Adrenal gland (tissue), 19 donors: ENCODE results near the gene MGME1. TPM values are rescaled to one million over a fixed set of nuclear protein-coding genes. Genes with fewer than 3 reads are reported as not detected.

Experiments
- DNase-seq, 7 donors: peaks; one replicate each; pipeline ENCODE4 v3.0.0-alpha.2; 2019 to 2020
- H3K27ac ChIP-seq, 5 donors: fragments of 200-600 bp; sonication (generic) in 4 of 5; 1 replicate in 3 of 5; 2 replicates in 2 of 5; pipeline versions ENCODE4 v1.5.1 to v1.8.0; 2016 to 2020; ENCODE audit warnings: mild to moderate bottlenecking in 1 of 5
- H3K27me3 ChIP-seq: fragments of 200-600 bp; 2 replicates; pipeline ENCODE4 v1.8.0; 2021
- H3K36me3 ChIP-seq, 2 donors: fragments of 200-600 bp; replicated peaks in 1 of 2; 1 replicate in 1 of 2; 2 replicates in 1 of 2; pipeline versions ENCODE4 v1.5.1 to v1.8.0; 2018 to 2022
- H3K4me1 ChIP-seq, 2 donors: fragments of 200-600 bp; replicated peaks in 1 of 2; 1 replicate in 1 of 2; 2 replicates in 1 of 2; pipeline versions ENCODE4 v1.5.1 to v1.8.0; 2018 to 2021
- H3K4me3 ChIP-seq, 4 donors: fragments of 200-600 bp; sonication (generic) in 3 of 4; one replicate each; pipeline ENCODE4 v1.5.1; 2016 to 2018
- H3K9me3 ChIP-seq, 3 donors: fragments of 200-600 bp; sonication (generic) in 1 of 3; replicated peaks in 1 of 3; 1 replicate in 2 of 3; 2 replicates in 1 of 3; pipeline versions ENCODE4 v1.5.1 to v1.8.0; 2016 to 2021
- CTCF ChIP-seq, 6 experiments: fragments of 450-650 bp in 4 of 6; fragments of 200-600 bp in 2 of 6; sonication (generic) in 1 of 6; IDR thresholded peaks; 1 replicate in 5 of 6; 2 replicates in 1 of 6; pipeline versions ENCODE4 v1.5.1 to v1.8.0; 2016 to 2021; ENCODE audit warnings: antibody characterized with exemption in 6 of 6, mild to moderate bottlenecking in 2 of 6, moderate library complexity in 1 of 6
- POLR2A ChIP-seq, 2 donors: fragments of 450-650 bp; IDR thresholded peaks; one replicate each; pipeline ENCODE4 v1.6.1; 2017; ENCODE audit warnings: antibody characterized with exemption in 2 of 2, mild to moderate bottlenecking in 2 of 2, moderate library complexity in 1 of 2
- whole genome bisulfite sequencing, 4 donors: extraction: QIAGEN DNeasy Blood & Tissue Kit in 2 of 4; methylation state at CpG; one replicate each; pipeline versions ENCODE4 v1.1.5 to v1.1.7; 2013 to 2017; 5-methylcytosine and 5-hydroxymethylcytosine counted together
- intact Hi-C, 2 donors: fragments of 100-400 bp; cut with DNase I; formaldehyde crosslinking; loops; one replicate each; pipeline versions ENCODE4 v1.14.1 to v1.15.0; 2022 to 2023
- long read RNA-seq, 10 donors: library from polyadenylated mRNA in 3 of 10; unstranded in 2 of 10; stranded (forward) in 1 of 10; transcript quantifications; one replicate each; pipeline ENCODE4 v2.0.0 and lab custom pipeline, GENCODE V29; 2021 to 2026
- polyA plus RNA-seq, 3 donors: library from polyadenylated mRNA; stranded (reverse); fragments of 200-250 nt in 2 of 3; fragments of 350-450 nt in 1 of 3; fragmentation: Illumina TruSeq in 1 of 3; extraction: RNeasy Lipid Tissue Mini Kit (QIAGEN cat#74804) in 1 of 3; gene quantifications; one replicate each; pipeline ENCODE4 v1.2.3, GENCODE V29; 2013 to 2014
- total RNA-seq, 9 donors: library from RNA; depleted of rRNA in 4 of 9; stranded (reverse); fragments of >200 nt in 4 of 9; fragments of 120-200 nt in 1 of 9; fragmentation: NEBNext Ultra II Directional in 1 of 9; extraction: Animal tissue kit (Norgen Biotek cat#: 25700) in 1 of 9; gene quantifications; one replicate each; pipeline versions ENCODE4 v1.1.0 to v1.2.4, GENCODE V29; 2013 to 2023
- donor health status: healthy with polysubstance abuse.
- donor health status: Bipolar disorder and iron deficiency.
- donor health status: DM: yes; HTN: yes; CAD: no.
- donor health status: DM: no; HTN: no; CAD: no.
- donor health status: DM: no; HTN: no; CAD: no.
- donor health status: DM: yes; HTN: yes; CAD: no.

Gene MGME1
- 10 to 100 TPM; 11.0 to 30.0 (median 21.1) TPM for total RNA-seq
- 10 to 100 TPM; 19.1 to 25.9 (median 19.8) TPM for polyA plus RNA-seq
- long read RNA-seq, donor 1, transcript MGME1-203 (5 exons, 2,336 nt), result major isoform, 14 of 14 reads
- long read RNA-seq, donor 1, partial matches to known transcripts, result 0 of 14 reads
- long read RNA-seq, donor 1, other reads (novel, unspliced or antisense), result 0 of 14 reads
- long read RNA-seq, donor 2, transcript MGME1-203 (5 exons, 2,336 nt), result major isoform, 9 of 10 reads
- long read RNA-seq, donor 2, partial matches to known transcripts, result 0 of 10 reads
- long read RNA-seq, donor 2, other reads (novel, unspliced or antisense), result 0 of 10 reads
- long read RNA-seq, donor 3, partial matches to known transcripts, result 0 of 5 reads
- long read RNA-seq, donor 3, other reads (novel, unspliced or antisense), result 0 of 5 reads
- long read RNA-seq, donor 4, transcript MGME1-203 (5 exons, 2,336 nt), result major isoform, 7 of 9 reads
- long read RNA-seq, donor 4, partial matches to known transcripts, result 0 of 9 reads
- long read RNA-seq, donor 4, other reads (novel, unspliced or antisense), result 2 of 9 reads
- long read RNA-seq, donor 5, transcript MGME1-203 (5 exons, 2,336 nt), result major isoform, 24 of 59 reads
- long read RNA-seq, donor 5, partial matches to known transcripts, result 23 of 59 reads
- long read RNA-seq, donor 5, other reads (novel, unspliced or antisense), result 11 of 59 reads
- long read RNA-seq, donor 6, transcript MGME1-203 (5 exons, 2,336 nt), result major isoform, 5 of 12 reads
- long read RNA-seq, donor 6, partial matches to known transcripts, result 3 of 12 reads
- long read RNA-seq, donor 6, other reads (novel, unspliced or antisense), result 2 of 12 reads
- long read RNA-seq, donor 7, partial matches to known transcripts, result 7 of 12 reads
- long read RNA-seq, donor 7, other reads (novel, unspliced or antisense), result 0 of 12 reads
- long read RNA-seq, donor 8, transcript MGME1-203 (5 exons, 2,336 nt), result major isoform, 14 of 21 reads
- long read RNA-seq, donor 8, partial matches to known transcripts, result 7 of 21 reads
- long read RNA-seq, donor 8, other reads (novel, unspliced or antisense), result 0 of 21 reads
- long read RNA-seq, donor 9, partial matches to known transcripts, result 18 of 24 reads
- long read RNA-seq, donor 9, other reads (novel, unspliced or antisense), result 0 of 24 reads
- long read RNA-seq, donor 10, partial matches to known transcripts, result 0 of 3 reads
- long read RNA-seq, donor 10, other reads (novel, unspliced or antisense), result 0 of 3 reads

- peaks cover 57 to 69% of the 10 kb centered on the region in 2 donors for H3K4me1 ChIP-seq
These were observed at the start of gene MGME1, which contains the start of gene SNX5 for GRCh38 chr20:17968366-17969277. TSS of gene MGME1 (plus strand) at chr20:17969018. CDS start at chr20:17969860, 842 bp downstream. TSS of gene SNX5 (minus strand) at chr20:17968794. CDS start at chr20:17968425, 369 bp downstream.

GRCh38 chr20:17919149-17919548 is 49.7 kb upstream of the MGME1 start:
- H3K27ac ChIP-seq, result no peak overlapping the region
- DNase-seq, result no peak
- 90 to 98% (median 96%) methylated on average over 8 of the region's 8 CpGs for WGBS, 4 donors

More at GRCh38 chr20:17968366-17969277, at the start of gene MGME1, which contains the start of gene SNX5:
- intact Hi-C loops, result no loop called here
- Histone ChIP-seq H3K9me3 (no peaks in the 10 kb centered on the region), H3K4me3 (peak within 1 kb of the TSS; percentile 45 to 77 (median 70)), H3K36me3 (no peaks in the 10 kb centered on the region), H3K27ac (peak within 1 kb of the TSS; percentile 94 to 99 (median 96)), H3K27me3 (no peaks in the 10 kb centered on the region)
- TF ChIP-seq POLR2A (IDR thresholded peaks at IDR 0.05) (peak in 1 of 2 donors; percentile 76), CTCF (IDR thresholded peaks at IDR 0.05) (no peak)
- peak; percentile 99 to 100 (median 100) for DNase-seq
- WGBS, 4 donors, result 0 to 1% (median 0%) methylated on average over 19 to 96 of the region's 96 CpGs

GRCh38 chr20:17921774-17922173 is 47.0 kb upstream of the MGME1 start:
- no peak for DNase-seq
- no peaks in the 10 kb centered on the region for H3K36me3 ChIP-seq
- WGBS, 4 donors, result 3 to 14% (median 7%) methylated on average over 1 of the region's 1 CpG
- H3K27ac ChIP-seq, result no peak overlapping the region
- H3K4me3 ChIP-seq, result no peak overlapping the region
- H3K4me1 ChIP-seq, result no peaks in the 10 kb centered on the region
- no peaks in the 10 kb centered on the region for H3K27me3 ChIP-seq
- no peaks in the 10 kb centered on the region for H3K9me3 ChIP-seq
- no peak for TF ChIP-seq CTCF (IDR thresholded peaks at IDR 0.05)
- no peak for TF ChIP-seq POLR2A (IDR thresholded peaks at IDR 0.05)
- intact Hi-C loops, result no loop called here

More at GRCh38 chr20:17919149-17919548, 49.7 kb upstream of the MGME1 start:
- H3K4me3 ChIP-seq, result no peak overlapping the region
- H3K27me3 ChIP-seq, result no peaks in the 10 kb centered on the region
- intact Hi-C loops, result no loop called here
- no peaks in the 10 kb centered on the region for H3K9me3 ChIP-seq
- H3K36me3 ChIP-seq, result no peaks in the 10 kb centered on the region
- H3K4me1 ChIP-seq, result no peaks in the 10 kb centered on the region
- TF ChIP-seq POLR2A (IDR thresholded peaks at IDR 0.05) (no peak), CTCF (IDR thresholded peaks at IDR 0.05) (no peak)
